ENCODE results near the gene AK9. TPM values are rescaled to one million over a fixed set of nuclear protein-coding genes. Genes with fewer than 3 reads are reported as not detected.
"Not testable (repeated sequence)": the region's sequence is repeated elsewhere in the genome, so short reads cannot be mapped to it uniquely, and the experiment has no call there.

AK9 gene
- total RNA-seq, 1 experiment from 2014 or later: 7.2 TPM

DNA sequence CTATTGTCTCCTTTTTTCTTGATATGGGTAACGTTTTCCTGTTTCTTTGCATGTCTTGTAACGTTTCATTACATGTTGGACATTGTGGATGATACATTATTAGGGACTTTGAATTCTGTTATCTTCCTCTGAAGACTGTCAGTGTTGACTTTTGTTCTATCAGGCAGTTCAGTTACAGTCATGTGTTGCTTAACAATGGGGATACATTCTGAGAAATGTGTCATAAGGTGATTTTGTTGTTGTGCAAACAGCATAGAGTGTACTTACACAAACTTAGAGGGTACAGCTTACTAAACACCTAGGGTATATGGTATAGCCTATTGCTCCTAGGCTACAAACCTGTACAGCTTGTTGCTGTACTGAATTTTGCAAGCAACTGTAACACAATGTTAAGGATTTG lies 64.7 kb downstream of the AK9 start:
- DNase-seq (ENCODE audit: low spot score): no peak

DNA sequence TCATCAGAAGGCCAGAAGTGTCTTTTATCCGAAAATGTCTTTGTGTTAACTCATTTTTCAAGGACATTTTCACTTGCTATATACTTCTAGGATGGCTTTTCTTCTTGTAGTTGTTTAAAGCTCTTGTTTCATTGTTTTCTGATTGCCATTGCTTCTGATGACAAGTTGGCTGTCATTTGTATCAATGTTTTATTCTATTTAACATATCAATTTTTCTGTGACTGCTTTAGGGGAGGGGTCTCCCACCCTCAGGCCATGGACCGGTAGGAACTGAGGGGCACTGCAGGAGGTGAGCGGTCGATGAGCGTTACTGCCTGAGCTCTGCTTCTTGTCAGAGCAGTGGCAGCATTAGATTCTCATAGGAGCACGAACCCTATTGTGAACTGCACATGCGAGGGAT lies 65.8 kb downstream of the AK9 start:
- DNase-seq (ENCODE audit: low spot score): no peak

DNA sequence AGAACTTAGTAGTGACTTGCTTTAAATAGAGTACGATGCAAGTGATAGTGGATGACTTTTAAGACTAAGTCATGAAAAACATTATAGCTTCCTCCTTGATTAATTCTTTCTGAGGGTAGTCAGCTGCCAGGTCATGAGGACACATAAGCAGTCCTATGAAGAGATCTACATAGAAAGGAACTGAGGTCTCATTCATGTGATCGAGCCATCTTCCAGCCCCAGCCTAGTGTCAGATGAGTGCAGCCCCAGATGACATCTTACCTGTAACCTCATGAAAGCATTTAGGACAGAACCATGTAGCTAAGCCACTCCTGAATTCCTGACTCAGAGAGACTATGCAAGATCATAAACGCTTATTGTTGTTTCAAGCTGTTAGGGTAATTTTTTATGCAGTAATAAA lies 67.7 kb downstream of the AK9 start:
- DNase-seq (ENCODE audit: low spot score): no peak

DNA sequence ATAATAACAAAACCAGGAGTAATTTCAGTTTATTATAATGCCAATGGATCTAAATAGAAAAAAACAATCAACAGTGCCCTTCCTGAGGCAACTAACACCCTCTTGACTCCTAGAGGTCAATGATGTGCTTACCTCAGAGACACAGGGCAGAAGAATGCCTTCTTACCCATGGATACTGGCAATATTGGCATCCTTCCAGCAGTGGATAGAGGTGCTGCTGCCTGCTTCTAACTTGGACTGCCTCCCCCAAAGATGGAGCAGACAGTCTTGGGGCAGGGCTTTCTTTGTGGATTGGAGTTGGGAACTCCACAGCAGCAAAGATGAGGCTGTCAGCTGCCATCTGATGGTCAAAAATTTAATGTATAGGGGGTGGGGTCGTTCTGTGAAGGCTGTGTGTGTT lies 78.7 kb downstream of the AK9 start:
- no peak for DNase-seq (ENCODE audit: low spot score)

DNA sequence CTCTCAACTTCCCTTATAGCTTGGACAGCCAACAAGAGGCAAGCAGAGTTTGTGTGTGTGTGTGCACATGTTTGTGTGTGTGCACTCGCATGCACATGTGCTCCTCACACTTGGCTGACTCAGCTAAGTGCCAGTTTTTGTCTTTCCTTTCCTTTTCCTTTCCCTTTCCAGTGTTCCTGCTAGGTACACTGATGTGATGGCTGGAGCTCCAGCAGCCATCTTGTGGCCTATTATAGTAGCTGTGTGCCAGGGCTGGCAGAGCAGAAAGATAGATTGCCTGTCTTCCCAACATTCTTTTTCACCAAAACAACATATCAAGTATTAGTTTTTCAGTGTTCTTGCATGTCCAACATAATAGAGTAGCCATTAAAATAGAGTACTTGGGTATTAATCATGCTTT lies 79.5 kb downstream of the AK9 start:
- DNase-seq (ENCODE audit: low spot score): no peak

DNA sequence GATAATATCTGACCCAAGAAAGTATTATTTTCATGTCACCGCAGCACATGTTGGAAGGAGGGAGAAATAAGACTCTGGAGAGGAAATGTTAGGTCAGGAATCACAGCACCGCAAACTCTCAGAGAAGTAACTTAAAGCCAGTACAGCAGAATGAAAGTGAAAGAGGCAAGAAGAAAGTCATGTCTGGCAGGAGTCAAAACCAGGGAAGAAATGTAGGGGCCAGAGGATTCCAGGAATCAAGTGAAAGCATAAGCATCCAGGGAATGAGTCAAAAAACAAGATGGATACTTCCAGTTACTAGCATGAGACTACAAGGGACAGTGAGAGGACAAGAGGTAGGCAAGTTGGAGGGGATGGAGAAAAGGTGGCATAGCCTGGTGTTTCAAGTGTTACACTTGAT lies 80.4 kb downstream of the AK9 start:
- no peak for DNase-seq (ENCODE audit: low spot score)

DNA sequence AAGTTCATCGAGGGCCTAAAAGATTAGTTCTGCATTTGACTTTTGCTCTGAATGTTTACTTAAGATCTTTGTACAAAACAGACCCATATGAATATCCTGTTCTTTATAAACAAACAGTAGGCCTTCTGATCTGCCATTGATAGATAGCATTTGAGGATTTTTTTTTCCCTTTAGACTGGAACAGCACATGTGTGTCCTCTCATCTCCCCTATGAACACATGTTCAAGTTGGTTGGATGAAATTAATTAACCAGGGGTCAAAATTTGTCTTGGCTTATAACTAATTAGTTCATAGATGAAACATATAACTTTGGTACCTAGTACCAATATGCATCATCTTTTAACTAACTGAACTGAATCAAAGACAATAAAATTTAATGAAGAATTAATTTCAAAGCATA lies 81.3 kb downstream of the AK9 start:
- no peak for DNase-seq (ENCODE audit: low spot score)

DNA sequence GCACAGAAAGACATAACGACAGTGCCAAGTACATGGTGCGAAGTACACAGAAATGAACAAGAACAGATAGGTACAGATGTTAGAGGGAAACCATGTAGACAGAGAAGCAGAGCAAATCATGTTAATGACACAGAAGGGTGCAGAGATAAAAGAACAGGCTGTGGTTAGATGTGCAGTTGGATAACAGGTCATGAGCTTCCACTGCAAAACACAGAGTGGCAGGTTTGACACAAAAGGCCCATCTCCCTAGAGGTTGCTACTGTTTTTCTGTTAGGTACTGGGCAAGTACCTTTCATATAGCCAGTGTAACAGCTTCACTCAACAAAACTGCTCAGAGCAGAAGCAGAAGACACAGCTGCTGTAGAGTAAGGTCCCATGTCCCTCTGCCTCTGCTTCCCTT lies 84.6 kb downstream of the AK9 start:
- DNase-seq (ENCODE audit: low spot score): no peak

DNA sequence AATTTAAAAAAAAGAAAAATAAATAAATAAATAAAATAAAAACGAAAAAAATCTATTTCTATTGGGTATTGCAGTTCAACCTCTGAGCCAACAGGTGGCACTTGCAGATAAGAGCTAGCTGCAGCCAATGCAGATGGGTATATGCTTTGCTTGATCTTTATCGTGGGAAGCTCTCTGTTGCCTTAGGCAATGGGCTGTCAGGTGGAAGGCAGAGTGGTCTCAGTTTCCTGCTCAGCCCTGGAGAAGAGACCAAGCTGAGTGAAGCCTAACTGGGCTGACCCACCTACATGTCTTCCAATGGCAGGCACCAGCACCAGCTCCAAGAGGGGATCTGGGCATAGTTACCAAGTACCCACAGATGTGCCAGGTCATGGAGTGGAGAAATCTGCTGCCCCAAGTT lies 95.0 kb downstream of the AK9 start:
- DNase-seq (ENCODE audit: low spot score): peak; percentile 25

DNA sequence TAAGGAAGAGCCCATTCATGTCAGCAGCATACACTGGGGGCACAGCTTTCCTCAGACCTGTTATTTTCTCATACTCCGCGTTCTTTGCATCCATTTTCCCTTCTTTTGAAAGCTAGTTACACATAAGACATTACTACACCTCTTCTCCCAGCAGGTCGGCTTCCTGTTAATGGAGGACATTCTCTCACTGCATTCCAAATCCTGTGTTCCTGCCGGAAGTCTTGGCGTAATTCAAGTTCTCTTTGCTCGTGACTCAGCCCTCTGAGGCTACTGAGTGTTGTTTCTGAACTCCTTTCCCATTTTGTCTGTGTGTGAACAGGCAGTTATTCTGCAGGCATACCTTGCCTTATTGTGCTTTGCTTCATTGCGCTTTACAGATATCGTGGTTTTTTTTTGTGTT lies 110.5 kb downstream of the AK9 start:
- DNase-seq (ENCODE audit: low spot score): peak; percentile 57

DNA sequence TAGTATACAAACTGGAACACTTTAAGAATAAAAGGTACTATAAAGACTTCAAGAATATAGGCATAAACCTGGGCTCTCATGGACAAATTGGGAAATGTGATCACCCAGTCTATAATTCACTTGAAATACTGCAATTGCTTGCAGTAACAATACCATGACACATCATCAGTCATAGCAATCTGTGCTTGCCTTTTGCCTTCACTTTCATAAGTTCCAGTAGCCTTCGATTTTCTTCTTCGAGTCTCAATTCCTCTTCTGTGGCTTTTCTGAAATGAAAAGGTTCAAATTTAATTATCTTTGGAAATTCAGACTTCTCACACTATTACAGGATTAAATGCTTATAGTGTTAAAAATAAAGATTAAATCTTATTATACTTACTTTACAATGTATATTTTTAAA lies 111.6 kb downstream of the AK9 start:
- no peak for DNase-seq (ENCODE audit: low spot score)

DNA sequence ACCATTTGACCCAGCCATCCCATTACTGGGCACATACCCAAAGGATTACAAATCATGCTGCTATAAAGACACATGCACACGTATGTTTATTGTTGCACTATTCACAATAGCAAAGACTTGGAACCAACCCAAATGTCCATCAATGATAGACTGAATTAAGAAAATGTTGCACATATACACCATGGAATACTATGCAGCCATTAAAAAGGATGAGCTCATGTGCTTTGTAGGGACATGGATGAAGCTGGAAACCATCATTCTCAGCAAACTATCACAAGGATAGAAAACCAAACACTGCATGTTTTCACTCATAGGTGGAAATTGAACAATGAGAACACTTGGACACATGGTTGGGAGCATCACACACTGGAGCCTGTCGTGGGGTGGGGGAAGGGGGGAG lies 121.1 kb downstream of the AK9 start:
- DNase-seq (ENCODE audit: low spot score): not testable (repeated sequence)

DNA sequence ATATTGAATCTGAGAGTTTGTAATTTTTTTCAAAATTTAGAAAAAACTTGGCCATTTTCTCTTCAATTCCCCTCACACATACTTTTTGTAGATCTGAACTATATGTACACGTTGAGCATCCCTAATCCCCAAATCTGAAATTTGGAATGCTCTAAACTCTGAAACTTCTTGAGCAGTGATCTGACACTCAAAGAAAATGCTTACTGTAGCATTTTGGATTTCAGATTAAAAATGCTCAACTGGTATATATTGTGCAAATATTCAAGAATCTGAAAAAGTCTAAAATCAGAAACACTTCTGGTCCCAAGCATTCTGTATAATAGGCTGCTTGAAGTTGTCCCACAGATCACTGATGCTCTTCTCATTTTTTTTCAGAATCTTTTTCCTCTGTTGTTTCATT lies 129.2 kb downstream of the AK9 start:
- DNase-seq (ENCODE audit: low spot score): no peak

DNA sequence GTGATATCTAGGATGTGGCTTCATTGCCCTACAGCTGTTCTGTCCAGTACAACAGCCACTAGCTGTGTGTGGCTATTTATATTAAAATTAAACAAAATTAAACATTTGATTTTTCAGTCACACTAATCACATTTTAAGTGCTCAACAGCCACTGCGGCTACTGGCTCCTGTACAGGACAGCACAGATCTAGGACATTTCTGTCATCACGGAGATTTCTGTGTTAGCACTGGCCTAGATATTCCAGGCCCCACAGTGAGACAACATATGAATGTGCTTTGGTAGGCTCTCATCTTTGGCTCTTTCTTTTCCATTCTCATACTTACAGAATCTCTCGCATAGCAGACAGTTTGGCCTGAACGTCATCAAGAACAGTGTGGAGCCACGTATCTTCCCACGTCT lies 159.6 kb downstream of the AK9 start:
- DNase-seq (ENCODE audit: low spot score): no peak

DNA sequence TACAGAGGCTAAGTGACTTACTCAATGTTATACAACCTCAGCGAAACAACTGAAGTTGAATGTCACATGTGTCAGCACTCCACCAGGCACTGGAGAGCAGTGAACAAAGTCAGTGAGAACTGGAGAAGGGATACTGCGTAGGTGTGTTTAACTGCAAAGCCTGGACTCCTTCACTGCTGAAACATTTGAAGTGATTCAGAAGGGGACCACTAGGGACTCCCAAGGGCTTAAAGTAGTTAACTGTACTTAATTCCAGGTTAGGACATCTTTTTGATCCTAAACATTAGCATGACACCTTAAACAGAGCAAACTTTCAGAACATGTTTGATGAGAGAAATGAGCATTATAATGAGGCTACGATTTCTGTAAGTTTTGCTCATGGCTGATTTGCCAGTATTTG lies 163.0 kb downstream of the AK9 start:
- DNase-seq (ENCODE audit: low spot score): no peak

DNA sequence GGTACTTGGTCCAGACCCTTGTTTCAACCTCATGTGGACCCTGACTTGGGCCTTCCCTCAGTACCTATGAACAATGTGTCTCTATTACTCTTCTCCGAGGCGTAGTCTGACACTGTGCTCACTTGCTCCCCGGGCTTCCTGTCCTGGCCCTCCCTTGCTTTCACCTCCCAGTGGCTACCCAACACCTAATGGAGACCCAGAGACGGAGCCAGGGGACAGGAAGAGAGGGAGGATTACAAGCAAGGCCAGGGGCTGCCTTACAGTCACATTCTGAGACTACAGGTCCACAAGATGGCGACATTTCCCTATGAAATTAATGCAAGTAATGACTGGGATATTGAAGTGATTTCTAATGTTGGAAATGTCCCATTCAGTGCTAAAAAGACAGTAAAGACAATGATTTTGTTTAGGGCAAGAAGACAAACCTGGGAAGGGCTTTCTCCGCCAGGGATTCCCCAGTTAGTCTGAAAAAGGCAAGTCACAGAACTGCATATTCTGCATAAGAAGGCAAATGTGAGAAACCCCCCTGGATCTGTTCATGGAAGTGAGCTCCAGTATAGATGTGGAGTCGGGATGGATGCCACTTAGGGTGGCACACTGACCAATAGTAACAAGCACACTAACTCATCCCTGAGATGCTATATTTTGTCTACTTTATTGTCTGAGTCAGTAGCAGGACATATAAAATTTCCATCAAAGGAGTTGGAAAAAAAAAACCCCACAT lies 163.9 kb downstream of the AK9 start:
- DNase-seq (ENCODE audit: low spot score): peak; percentile 61

DNA sequence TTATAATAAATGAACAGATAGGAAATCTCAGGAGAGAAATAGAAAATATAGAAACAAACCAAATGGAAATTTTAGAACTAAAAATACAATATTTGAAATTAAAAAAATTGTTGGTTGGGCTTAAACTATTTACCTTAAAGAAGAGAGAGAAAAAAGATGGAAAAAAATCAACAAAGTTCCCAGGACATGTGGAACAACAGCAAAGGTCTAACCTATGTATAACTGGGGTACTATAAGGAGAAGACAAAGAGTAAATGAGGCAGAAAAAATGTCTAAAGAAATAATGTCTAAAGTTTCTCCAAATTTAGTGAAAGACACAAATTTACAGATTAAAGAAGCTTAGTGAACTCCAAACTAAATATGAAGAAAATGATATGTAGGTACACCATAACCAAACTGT lies 166.9 kb downstream of the AK9 start:
- no peak for DNase-seq (ENCODE audit: low spot score)

DNA sequence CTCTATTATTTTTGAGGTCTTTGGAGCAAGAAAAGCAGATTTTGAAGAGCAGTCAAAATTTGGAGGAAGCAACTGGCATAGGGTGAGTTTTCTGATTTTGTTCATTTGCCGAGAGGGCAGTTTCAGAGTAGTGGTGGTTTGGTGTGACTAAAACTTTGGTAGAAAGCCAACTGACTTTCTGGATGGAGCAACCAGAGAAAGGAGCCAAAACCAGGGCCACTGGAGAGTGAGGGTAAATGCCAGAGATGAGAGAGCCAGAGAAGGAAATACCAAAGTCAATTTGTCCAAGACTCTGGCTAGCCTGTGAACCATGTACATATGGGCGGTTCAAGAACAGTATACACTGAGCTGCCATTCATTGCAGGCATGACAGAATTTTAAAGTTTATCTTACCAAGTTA lies 167.5 kb downstream of the AK9 start:
- no peak for DNase-seq (ENCODE audit: low spot score)

DNA sequence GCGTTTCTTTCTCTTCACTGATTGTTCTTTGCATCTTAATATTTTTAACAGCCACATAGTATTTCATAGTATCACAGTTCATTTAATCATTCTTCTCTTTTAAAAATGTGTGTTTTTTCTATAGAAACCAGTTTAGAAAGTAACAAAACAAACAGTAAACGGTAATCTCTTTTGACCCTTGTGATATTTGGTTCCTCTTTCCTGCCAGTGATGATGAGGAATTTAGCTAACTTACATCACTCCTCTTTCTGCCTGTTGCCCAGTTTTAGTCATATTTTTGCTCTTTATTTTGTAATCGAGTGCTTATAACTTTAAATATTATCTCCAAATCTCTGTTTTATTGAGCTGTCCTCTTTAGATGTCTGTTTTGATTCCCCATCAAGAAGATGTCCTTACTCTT lies 169.9 kb downstream of the AK9 start:
- DNase-seq (ENCODE audit: low spot score): no peak

DNA sequence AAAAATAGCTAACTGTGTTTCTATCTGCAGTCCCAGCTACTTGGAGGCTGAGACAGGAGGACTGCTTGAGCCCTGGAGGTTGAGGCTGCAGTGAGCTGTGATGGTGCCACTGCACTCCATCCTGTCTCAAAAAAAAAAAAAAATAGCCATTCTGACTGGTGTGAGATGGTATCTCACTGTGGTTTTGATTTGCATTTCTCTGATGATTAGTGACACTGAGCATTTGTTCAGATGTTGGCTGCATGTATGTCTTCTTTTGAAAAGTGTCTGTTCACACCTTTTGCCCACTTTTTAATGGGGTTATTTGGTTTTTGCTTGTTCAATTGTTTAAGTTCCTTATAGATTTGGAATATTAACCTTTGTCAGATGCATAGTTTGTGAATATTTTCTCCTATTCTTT lies 171.4 kb downstream of the AK9 start:
- DNase-seq (ENCODE audit: low spot score): not testable (repeated sequence)

DNA sequence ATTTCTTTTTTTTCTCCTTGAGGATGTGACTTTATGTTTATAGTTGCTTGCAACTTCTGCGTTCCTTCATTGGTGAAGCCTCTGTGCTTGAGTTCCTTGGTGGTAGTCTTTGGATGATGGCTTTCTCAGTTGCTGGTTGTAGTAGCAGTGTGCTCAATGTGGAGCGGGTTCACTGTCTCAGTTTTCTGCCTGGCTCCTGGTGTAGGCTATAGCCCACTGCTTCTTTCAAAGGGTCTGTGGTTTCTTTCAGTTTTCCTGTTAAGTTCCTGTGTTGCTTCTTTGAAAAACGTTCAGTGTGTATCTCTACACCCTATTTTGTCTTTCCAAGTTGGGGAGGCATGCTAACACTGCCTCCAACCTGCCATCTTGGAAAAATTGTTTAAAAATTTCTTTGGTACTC lies 174.1 kb downstream of the AK9 start:
- DNase-seq (ENCODE audit: low spot score): no peak

DNA sequence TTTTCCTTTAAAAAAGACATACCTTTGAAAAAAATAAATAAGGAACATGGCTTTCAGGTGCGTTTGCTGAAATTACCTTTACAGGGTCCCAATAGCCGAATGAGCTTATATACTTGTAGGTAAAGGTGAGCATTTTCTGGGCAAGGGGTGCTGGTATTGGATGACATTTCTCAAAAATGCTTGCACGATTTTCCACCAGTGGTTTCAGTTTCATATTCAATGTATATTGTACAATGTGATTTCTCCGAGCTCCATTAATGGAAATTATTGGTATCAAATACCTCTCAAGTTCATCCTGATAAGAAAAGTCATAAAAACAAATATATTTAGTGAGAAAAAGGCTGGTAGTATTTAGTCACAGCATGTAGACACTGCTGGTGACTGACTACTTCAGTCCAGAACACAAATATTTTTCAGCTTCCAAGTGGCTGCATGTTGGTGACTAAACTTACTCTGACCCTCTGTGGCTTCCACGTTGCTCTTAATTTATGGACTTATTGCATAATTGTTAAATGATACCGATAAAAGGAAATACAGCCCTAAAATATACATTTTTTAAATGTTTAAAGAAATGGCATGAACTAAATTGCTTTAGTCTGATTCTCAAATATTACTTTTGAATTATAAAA lies 175.1 kb downstream of the AK9 start:
- DNase-seq (ENCODE audit: low spot score): no peak

DNA sequence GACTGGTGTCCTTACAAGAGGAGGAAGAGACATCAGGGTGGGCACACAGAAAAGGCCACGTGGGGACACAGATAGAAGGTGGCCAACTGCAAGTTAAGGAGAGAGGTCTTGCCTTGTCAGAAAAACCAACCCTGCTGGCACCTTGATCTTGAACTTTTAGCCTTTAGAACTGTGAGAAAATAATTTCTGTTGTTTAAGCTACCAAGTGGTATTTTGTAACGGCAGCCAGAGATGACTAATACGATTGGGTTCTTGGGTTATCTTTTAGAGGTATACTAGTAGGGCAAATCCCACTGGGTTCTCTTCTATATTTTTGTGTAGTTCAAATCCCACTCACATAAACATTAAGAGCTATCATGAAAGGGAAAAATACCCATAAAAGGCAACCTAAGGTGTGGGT lies 176.1 kb downstream of the AK9 start:
- DNase-seq (ENCODE audit: low spot score): peak; percentile 25

DNA sequence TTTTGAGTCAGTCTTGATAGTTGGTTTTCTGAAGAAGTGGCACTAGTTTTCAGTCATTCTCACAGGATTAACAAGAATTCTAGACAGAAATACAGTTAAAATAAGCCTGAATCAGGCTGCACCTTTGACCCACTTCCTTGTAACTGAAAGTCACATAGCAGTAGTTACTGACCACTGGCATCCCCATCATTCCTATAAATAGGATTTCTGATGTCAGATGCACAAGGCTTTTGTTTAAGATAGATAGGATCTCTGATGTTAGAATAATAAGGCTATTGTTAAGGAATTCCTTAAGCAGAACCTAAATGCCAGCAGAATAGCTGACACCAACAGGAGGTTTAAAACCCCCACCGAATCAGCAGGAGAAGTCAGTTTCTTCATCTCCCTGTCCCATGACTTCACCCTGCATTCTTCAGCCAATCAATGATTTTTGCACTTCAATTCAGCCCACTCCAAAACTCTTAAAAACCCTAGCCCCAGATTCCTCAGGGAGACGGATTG lies 177.4 kb downstream of the AK9 start:
- DNase-seq (ENCODE audit: low spot score): peak; percentile 81
